ENCODE measurements around the gene SLC41A1.

DNA sequence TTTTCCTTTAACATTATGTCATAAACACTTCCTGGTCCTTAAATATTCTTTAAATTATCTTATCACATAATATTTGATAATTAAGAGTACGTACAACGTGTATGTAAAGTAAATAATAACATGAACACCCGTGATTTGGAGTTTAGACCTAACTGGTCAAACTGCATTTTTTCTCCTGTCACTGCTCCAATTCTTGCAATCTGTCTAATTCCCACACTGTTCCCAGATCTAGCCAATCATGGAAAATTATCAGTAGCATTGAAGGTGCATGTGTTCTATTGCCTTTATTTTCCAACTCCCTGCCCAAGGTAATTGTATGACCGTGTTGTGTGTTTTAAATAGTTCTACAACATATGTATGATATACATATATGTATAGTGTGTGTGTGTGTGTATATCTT is 39.0 kb upstream of the SLC41A1 start:
- TF ChIP-seq POLR2A (IDR thresholded peaks at IDR 0.05; ENCODE audit: low read depth, low read length) = no peak
- TF ChIP-seq POLR2AphosphoS5 (IDR thresholded peaks at IDR 0.05; ENCODE audit: low read depth, low read length) = no peak
- no peak for TF ChIP-seq TAF1 (IDR thresholded peaks at IDR 0.05; ENCODE audit: low read depth, low read length)

Measured in GM12891 (cell line).